HG03469 (cell line): ENCODE data around the gene SNTG2.
"Not testable (repeated sequence)": the region's sequence is repeated elsewhere in the genome, so short reads cannot be mapped to it uniquely, and the experiment has no call there.

Experiments used
- ATAC-seq: cut with Tn5 transposase; IDR thresholded peaks from one replicate; pipeline ENCODE4 v1.9.1; 2021; ENCODE audit warnings: mild to moderate bottlenecking, moderate library complexity, moderate number of reproducible peaks; ENCODE audit not compliant: unreplicated experiment

Gene SNTG2

DNA sequence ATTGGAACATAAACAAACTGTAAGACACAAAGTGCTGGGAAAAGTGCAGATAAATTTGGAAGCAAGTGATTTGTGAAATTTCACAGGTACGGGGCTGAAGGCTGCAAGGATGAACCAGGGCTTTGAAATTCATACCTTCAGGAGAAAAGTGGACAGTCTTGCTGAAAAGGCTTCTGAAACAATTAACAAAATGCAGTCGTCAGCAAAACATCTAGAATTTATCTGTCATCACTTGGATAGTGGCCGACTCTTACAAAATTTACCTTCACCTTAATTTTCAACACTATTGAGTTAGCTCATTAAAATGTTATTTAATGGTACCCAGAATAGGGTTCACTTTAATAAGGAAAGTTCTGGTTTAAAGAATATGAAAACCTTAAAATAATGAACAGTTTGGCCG, 138.3 kb downstream of the SNTG2 start:
- no peak for ATAC-seq

DNA sequence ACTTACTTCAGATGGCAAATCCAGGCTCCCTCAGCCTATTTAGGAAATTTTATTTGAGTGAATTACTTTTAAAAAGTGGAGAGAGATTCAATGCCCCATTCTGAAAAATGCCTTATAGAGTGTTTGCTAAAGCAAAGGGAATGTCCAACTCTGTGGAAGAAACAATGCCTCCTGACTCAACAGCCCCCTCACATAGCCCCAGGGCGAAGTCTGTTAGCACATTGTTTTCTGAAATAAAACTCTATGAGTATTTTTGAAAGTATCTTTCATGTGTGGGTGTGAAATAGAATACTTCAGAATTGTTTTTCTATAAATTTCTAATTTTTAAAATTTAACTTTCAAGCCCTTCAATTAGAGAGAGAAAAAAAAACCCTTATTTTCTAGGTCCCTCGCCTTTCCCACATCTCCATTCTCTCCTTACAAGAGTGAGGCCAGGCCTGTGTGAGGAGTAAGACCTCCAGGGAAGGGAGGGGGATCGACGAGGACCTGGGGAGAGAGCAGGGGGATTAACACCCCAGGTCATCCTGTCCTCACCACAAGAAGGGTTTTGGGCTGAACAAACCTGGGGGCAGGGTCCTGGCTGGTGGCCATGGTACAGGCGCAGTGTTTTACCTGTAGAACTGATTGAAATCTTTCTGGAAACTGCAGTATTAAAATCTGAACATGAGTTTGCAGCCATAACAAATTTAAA, 141.4 kb downstream of the SNTG2 start:
- ATAC-seq: no peak

DNA sequence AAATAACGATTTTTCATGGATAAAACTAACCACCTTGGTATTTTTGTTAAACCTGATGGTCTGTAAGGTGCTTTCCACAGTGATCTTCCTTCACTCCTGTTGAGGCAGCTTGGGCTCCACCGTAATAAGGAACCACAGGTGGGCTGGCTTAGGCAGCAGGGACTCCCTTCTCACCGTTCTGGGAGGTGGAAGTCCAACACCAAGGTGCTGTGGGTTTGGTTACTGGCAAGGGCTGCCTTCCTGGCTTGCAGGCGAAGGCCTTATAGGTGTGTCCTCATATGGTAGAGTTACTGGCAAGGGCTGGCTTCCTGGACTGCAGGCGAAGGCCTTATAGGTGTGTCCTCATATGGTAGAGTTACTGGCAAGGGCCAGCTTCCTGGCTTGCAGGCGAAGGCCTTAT, 143.0 kb downstream of the SNTG2 start:
- not testable (repeated sequence) for ATAC-seq

DNA sequence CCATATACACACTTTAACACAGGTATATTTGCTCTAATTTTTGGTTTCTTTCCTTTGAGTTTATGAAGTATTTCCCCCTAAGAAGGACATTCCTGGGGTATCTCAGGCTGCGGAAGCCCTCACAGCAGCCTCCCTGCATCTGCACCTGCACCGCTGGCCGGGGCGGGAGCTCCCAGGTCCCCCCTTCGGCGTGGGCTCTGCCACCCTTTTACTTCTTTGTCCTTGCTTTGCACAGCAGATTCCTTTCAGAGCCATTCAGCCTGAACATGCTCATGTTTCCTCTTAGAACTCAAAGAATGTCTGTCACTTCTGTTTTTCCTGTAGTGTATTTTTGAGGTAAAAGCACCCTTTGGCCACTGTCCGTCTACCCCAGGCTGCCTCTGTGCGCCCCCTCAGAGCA, 146.5 kb downstream of the SNTG2 start:
- no peak for ATAC-seq

DNA sequence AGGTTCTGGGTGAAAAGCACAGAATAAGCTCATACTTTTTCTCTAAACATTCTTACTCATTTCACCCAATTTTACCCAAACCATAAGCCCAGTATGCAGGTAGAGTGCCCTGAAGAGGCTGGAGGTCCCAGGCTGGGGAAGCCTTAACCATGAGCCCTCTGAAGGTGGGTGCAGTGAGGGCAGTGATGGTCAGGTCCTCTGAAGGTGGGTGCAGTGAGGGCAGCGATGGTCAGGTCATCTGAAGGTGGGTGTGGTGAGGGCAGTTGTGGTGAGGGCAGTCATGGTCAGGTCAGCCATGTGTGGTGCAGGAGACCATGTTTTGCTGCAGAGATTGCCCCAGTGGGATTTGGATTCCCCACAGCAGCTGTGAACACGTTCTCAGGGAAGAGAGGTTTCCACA, 148.8 kb downstream of the SNTG2 start:
- ATAC-seq: no peak

DNA sequence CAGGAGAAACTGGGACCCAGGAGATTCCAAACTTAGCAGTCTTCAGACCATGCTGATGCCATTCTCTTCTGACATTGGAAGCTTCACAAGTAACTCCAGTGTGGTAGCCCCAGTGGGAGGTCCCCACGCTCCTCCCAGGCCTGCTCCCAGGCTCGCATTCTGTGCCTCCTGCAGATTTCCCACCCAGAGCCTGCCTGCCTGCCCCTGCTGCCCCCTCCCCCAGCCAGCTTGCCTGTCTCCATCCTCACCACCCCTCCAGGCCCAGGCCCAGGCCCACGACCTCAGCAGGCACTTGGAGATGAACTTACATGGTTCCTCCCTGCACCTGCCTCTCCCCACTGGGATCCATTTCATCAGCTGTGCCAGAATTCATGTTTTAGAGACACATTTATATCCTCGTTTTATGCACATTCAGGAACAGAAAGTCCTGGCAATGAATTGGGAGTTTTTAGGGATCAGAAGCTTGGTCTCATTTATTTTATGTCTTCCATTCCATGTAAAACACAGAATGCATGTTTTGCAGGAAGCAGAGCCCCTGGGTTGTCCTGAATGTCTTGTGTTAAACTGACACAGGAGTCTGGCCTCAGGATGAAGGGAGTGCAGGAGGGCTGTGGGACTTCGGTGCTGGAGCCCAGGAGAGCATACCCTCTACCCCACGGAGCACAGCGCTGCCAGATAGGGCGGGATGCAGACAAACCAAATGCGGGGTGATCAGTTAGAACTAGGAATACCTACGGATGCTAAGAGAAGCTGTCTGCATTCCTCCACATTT, 150.5 kb downstream of the SNTG2 start:
- no peak for ATAC-seq

DNA sequence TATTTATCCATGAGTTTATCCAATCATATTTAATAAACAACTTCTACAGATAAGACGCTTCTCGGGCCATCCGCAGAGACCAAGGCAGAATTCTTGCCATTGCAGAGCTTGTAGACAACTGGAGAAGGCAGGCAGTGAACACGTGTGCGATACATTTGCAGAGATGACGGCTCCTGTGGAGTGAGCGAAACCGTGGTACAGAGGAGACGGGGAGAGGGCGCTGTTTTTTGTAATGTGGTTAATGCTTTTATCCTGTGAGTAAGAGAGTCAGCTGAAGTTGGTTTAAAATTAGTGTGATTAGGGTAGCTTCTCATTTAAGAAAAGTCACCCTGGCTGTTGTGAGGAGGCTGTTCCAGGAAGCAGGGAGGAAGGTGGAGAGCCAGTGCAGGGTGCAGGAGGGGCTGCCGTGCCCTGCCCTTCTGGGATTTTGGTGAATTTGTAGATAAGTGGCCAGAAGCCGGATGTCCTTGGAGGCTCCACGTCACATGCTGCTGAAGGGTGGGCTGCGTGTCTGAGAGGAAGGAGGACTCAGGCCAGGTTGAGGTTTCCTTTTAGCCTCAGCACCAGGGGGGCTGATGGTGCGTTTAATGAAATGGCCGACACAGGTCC, 151.4 kb downstream of the SNTG2 start:
- ATAC-seq: no peak

DNA sequence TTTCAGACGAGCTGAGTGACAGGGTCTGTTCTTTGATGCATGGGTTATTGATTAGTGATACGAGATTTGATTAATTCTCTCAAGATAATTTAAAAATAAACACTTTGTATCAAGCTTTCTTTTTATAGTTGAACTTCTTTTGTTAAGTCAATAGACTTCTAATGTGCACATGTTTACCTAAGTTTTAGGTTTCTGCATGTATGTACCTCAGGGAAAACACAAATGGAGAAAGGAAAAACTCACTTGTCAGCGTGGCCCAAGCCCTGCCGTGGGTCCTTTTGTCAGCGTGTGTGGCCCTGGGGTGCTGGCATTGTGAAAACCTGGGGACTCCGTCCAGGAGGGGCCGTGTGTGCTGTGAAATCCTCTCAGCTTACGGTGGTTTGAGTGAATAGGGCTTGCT, 153.7 kb downstream of the SNTG2 start:
- ATAC-seq: no peak

DNA sequence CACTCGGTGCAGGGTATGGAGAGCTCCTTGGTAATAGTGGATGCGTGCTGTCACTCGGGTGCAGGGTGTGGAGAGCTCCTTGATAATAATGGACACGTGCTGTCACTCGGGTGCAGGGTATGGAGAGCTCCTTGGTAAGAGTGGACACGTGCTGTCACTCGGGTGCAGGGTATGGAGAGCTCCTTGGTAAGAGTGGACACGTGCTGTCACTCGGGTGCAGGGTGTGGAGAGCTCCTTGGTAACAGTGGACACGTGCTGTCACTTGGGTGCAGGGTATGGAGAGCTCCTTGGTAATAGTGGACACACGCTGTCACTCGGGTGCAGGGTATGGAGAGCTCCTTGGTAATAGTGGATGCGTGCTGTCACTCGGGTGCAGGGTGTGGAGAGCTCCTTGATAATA, 155.7 kb downstream of the SNTG2 start:
- not testable (repeated sequence) for ATAC-seq

DNA sequence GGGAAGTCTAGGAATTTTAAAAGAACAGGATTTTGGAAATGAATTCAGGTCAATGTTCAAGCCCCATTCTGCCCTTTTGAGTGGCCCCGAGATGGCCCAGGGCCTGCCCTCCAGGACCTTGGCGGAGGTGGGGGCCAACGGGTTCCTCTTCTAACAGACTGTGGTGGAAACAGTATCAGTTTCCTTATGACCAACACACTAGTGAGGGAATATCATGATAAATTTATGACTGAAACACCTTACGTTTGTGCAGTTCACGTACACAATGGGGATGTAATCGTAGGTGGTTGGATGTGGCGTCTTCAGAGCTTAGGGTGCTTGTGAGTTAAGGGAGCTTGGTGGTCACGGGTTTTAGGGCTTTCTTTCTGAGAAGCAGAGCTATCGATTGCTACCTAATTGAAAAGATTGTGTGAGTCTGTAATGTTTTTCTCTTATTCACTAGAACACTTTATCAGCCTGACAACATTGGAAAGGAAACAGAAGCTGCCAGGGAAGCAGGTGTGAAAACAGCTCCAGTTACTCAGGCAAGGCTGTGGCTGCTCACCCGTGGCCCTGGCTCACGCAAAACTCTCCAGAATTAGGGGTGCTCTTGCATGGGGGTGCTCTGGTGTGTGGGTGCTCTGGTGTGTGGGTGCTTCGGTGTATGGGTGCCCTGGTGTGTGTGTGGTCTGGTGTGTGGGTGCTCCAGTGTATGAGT, 165.3 kb downstream of the SNTG2 start:
- ATAC-seq: no peak

DNA sequence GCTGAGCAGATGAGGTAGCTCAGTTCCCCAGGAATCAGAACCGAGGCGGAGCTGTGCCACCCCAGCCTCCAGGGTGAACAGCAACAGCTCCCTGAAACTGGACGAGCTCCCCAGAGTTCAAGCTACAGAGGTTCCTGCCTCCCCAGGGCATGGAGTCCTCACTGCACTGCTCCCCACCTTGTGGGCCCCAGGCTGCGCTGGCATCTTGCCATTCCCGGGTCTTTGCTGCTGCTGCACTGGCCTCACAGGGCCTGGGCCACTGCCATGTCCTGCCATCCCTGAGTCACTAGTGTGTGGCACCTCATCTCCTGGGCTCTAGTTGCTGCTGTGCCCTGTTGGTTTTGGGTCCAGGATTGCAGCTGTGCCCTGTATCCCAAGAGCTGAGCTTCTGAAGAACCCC, 166.9 kb downstream of the SNTG2 start:
- no peak for ATAC-seq

DNA sequence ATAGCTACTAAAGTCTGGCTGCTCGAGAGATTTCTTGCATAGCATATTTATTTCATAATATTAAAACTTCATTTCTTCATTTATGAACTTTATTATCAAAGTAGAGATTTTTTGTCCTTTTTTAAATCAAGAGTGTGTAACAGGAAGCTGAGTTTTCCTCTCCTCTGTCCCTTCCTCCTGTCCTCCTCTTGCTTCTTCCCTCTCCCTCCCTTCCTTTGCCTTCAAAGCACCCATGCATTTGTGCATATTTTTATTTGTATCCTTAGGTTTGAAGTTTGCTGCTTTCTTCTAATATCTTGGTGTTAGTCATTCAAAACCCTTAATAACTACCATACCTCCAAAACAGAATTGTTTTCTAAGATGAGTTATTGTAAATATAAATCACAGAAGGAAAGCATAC, 174.6 kb downstream of the SNTG2 start:
- no peak for ATAC-seq

DNA sequence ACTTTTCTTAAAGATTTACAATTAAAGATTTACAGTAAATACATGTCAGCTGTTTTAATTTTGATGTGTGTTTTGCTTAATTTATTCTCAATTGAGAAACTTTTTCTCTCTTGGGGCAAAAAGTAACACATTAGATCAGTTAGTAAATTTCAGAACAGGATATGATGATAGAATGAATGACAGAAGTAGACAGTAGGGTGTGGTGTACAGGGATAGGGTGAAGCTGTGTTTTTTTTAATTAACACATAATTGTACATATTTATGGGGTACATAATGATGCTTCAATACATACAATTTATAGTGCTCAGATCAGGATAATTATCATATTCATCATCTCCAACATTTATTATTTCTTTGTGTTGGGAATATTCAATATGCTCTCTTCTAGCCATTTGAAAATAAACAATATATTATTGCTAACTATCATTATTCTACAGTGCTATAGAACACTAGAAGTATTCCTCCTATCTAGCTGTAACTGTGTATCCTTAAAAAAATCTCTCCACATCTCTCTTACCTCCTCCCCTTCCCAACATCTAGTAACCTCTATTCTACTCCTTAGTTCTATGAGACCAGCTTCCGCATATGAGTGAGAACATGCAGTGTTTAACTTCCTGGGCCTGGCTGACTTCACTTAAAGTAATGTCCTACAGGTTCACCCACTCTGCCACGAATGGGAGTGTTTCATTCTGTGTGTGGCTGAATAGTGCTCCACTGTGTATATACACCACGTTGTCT, 175.2 kb downstream of the SNTG2 start:
- ATAC-seq: no peak

DNA sequence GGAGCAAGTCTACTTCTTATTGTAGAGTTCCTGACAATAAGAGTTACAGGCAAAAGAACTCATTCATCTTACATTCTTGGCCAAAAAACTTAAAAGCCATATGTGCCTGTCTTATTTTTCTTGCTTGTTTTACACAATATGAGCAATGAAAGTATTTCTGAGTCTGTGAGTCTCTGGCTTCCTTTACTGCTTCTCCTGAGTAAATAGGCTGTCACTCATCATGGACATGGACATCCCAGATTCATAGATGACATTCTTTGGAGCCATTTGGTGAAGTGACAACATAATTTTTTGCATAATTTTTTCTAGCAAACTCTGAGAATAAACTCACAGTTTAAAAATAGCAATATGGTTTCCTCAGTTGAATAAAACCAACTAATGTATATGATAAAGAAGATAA, 179.3 kb downstream of the SNTG2 start:
- ATAC-seq: no peak

DNA sequence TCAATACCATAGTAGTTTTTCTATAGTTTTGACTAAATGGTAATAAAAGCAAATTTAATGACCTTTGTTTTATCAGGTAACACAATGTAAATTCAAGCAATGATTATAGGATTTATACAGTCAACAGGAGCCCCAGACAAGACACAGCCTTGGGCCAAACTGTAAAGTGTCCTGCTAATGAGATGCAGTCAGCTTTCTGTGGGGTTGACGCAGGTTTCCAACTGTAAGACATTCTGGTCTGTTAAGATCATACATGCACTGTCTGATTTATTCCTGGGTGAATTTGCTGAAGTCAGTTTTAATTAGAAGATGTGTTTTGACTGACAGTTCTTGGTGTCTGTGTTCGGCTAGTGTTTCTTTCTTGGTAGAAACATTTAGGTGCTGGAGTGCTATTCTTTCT, 180.3 kb downstream of the SNTG2 start:
- no peak for ATAC-seq

DNA sequence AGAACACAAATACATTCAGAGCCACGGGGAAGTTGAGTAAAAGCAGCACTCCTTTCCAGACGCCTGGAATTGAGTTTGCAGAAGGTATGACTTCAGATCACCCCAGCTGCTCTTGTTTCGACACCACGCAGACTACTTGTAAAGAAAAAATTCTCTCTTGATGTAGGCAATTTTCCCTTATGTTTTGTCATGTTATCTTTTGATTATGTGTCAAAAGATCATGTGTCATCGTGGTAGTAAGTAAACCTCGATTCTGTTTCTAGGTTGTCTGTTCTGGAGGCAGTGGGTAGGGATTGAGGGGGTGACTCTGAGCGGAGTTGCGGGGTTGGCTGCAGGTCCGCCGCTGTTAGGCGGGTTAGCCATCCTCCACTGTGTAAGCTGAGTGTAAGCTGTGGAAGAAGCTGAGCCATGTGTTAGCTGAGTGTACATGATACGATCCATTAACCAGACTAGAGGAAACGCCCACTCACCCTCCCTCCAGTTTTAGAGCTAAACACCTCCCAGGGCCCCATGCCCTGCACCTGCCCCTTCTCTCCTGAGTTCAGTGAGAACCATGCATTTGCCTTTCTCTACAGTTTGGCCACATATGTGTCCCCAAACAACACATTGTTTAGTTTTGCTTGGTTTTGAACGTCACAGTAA, 181.8 kb downstream of the SNTG2 start:
- no peak for ATAC-seq

DNA sequence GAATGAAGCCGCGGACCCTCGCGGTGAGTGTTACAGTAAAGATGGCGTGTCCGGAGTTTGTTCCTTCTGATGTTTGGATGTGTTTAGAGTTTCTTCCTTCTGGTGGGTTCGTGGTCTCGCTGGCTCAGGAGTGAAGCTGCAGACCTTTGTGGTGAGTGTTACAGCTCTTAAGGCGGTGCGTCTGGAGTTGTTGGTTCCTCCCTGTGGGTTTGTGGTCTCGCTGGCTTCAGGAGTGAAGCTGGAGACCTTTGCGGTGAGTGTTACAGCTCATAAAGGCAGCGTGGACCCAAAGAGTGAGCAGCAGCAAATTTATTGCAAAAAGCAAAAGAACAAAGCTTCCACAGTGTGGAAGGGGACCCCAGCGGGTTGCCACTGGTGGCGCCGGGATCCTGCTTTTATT, 183.2 kb downstream of the SNTG2 start:
- ATAC-seq: not testable (repeated sequence)

DNA sequence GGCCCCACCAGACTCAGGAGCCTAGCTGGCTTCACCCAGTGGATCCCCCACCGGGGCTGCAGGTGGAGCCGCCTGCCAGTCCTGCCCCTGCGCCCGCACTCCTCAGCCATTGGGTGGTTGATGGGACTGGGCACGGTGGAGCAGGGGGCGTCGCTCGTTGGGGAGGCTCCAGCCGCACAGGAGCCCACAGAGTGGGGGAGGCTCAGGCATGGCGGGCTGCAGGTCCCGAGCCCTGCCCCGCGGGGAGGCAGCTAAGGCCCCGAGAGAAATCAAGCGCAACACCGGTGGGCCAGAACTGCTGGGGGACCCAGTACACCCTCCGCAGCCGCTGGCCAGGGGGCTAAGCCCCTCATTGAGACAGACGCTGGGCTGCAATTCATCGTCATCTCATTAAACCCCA, 184.0 kb downstream of the SNTG2 start:
- ATAC-seq: no peak

DNA sequence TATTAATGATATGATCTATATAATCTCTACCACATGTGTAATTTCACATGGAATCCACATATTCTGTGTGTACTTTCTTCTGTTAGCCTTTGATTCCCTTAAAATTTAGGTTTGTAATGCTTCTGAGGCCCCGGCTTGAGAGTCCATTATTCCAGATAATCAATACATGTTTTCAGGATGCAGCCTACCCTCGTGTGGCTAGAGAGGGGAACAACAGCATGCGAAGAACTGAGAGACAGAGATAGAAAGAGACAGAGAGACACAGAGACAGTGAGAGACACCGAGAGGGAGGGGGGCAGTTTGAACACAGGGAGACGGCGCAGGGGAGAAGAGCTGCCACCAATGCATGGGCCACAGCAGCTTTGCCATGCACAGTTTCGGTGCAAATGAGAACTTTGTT, 185.4 kb downstream of the SNTG2 start:
- no peak for ATAC-seq

DNA sequence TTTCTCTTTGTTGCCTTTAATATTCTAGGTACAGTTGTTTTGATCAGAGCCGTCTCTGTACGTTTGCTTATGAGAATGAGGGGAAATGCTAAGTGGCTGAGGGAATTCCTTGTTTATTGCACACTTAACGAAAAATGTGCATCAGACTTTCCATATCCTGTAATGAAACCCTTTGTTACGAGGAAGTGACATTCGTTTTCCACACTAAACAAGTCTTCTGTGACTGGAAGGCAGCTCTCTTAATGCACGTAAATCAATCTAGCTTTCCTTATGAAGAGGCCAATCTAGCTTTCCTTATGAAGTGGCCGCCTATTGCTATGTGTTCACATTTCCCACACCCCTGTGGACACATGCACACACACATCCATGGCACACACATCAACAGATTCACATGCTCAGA, 186.2 kb downstream of the SNTG2 start:
- ATAC-seq: no peak
